H9 (cell line): ENCODE data around the gene KRTAP4-6. TPM values are rescaled to one million over a fixed set of nuclear protein-coding genes. Genes with fewer than 3 reads are reported as not detected.

Experiments used
- DNase-seq: peaks from one replicate; pipeline ENCODE4 v3.0.0-alpha.2; 2017
- H2AFZ ChIP-seq: one replicate; pipeline ENCODE4 v1.6.1; 2013; ENCODE audit warnings: mild to moderate bottlenecking, low read length, control low read depth, moderate library complexity
- H2AK5ac ChIP-seq: 2 replicates; pipeline ENCODE4 v1.6.1; 2013; ENCODE audit warnings: low read length, control low read depth, mixed read lengths; ENCODE audit not compliant: insufficient read length
- H2BK120ac ChIP-seq: one replicate; pipeline ENCODE4 v1.6.1; 2013; ENCODE audit warnings: low read depth, mild to moderate bottlenecking, low read length, control low read depth, inconsistent platforms; ENCODE audit not compliant: poor library complexity, severe bottlenecking
- H2BK12ac ChIP-seq: 2 replicates; pipeline ENCODE4 v1.6.1; 2013; ENCODE audit warnings: low read length, control low read depth, mixed read lengths, low read depth; ENCODE audit not compliant: insufficient read length
- H2BK15ac ChIP-seq: 2 replicates; pipeline ENCODE4 v1.6.1; 2013; ENCODE audit warnings: low read depth, low read length, control low read depth
- H2BK20ac ChIP-seq: one replicate; pipeline ENCODE4 v1.6.1; 2013; ENCODE audit warnings: low read depth, mild to moderate bottlenecking, low read length, control low read depth, inconsistent platforms; ENCODE audit not compliant: poor library complexity, severe bottlenecking
- H2BK5ac ChIP-seq: 2 replicates; pipeline ENCODE4 v1.6.1; 2013; ENCODE audit warnings: low read length, control low read depth, mixed read lengths; ENCODE audit not compliant: insufficient read length
- H3K14ac ChIP-seq: 2 replicates; pipeline ENCODE4 v1.6.1; 2013; ENCODE audit warnings: low read length, control low read depth; ENCODE audit not compliant: insufficient read depth
- H3K18ac ChIP-seq: 2 replicates; pipeline ENCODE4 v1.6.1; 2013; ENCODE audit warnings: low read depth, mild to moderate bottlenecking, mixed read lengths, low read length, control low read depth; ENCODE audit not compliant: insufficient read length
- H3K23ac ChIP-seq: 2 replicates; pipeline ENCODE4 v1.6.1; 2013; ENCODE audit warnings: low read length, control low read depth, mixed read lengths, low read depth; ENCODE audit not compliant: insufficient read length
- H3K23me2 ChIP-seq: 2 replicates; pipeline ENCODE4 v1.6.1; 2013; ENCODE audit warnings: low read depth, mild to moderate bottlenecking, mixed read lengths, low read length, control low read depth; ENCODE audit not compliant: insufficient read length, poor library complexity, severe bottlenecking
- H3K27ac ChIP-seq: 2 replicates; pipeline ENCODE4 v1.5.1; 2013; ENCODE audit warnings: low read length, control low read depth, mixed read lengths, low read depth; ENCODE audit not compliant: insufficient read length
- H3K27me3 ChIP-seq: 2 replicates; pipeline ENCODE4 v1.6.1; 2013; ENCODE audit warnings: low read length, control low read depth, inconsistent platforms; ENCODE audit not compliant: insufficient read depth
- H3K4ac ChIP-seq: 2 replicates; pipeline ENCODE4 v1.6.1; 2013; ENCODE audit warnings: low read depth, mild to moderate bottlenecking, control low read depth, inconsistent platforms, low read length, moderate library complexity
- H3K4me1 ChIP-seq: 2 replicates; pipeline ENCODE4 v1.6.1; 2013; ENCODE audit warnings: low read length, control low read depth, inconsistent platforms; ENCODE audit not compliant: insufficient read depth
- H3K4me2 ChIP-seq: 2 replicates; pipeline ENCODE4 v1.6.1; 2013; ENCODE audit warnings: low read length, control low read depth, mixed read lengths; ENCODE audit not compliant: insufficient read length, insufficient read depth
- H3K56ac ChIP-seq: 2 replicates; pipeline ENCODE4 v1.6.1; 2013; ENCODE audit warnings: low read depth, mild to moderate bottlenecking, mixed read lengths, low read length, control low read depth; ENCODE audit not compliant: insufficient read length
- H3K79me1 ChIP-seq: 2 replicates; pipeline ENCODE4 v1.6.1; 2013; ENCODE audit warnings: low read depth, mild to moderate bottlenecking, moderate library complexity, low read length, control low read depth, inconsistent platforms; ENCODE audit not compliant: insufficient read depth, poor library complexity, severe bottlenecking
- H3K79me2 ChIP-seq: 2 replicates; pipeline ENCODE4 v1.6.1; 2013; ENCODE audit warnings: low read length, control low read depth, inconsistent platforms; ENCODE audit not compliant: insufficient read depth
- H3K9ac ChIP-seq: 2 replicates; pipeline ENCODE4 v1.6.1; 2013; ENCODE audit warnings: low read length, control low read depth, mixed read lengths; ENCODE audit not compliant: insufficient read length; ENCODE audit errors: extremely low read depth
- H3K9me3 ChIP-seq: one replicate; pipeline ENCODE4 v1.6.1; 2013; ENCODE audit warnings: low read depth, low read length, inconsistent platforms; ENCODE audit not compliant: control insufficient read depth
- H3T11ph ChIP-seq: one replicate; pipeline ENCODE4 v1.6.1; 2013; ENCODE audit warnings: mild to moderate bottlenecking, low read length, control low read depth, inconsistent platforms
- H4K20me1 ChIP-seq: one replicate; pipeline ENCODE4 v1.6.1; 2013; ENCODE audit not compliant: control insufficient read depth, insufficient read length, insufficient read depth
- H4K5ac ChIP-seq: 2 replicates; pipeline ENCODE4 v1.6.1; 2013; ENCODE audit warnings: low read depth, mild to moderate bottlenecking, mixed read lengths, low read length, control low read depth; ENCODE audit not compliant: insufficient read length
- H4K8ac ChIP-seq: replicated peaks from 2 replicates; pipeline ENCODE4 v1.6.1; 2013; ENCODE audit warnings: low read length, control low read depth, mixed read lengths, low read depth; ENCODE audit not compliant: insufficient read length
- H4K91ac ChIP-seq: 2 replicates; pipeline ENCODE4 v1.6.1; 2013; ENCODE audit warnings: low read depth, mild to moderate bottlenecking, moderate library complexity, mixed read lengths, low read length, control low read depth; ENCODE audit not compliant: insufficient read length
- H3K27ac Mint-ChIP-seq, 3 experiments: 2 replicates in 2 of 3; 3 replicates in 1 of 3; pipeline ENCODE4 v1.8.0; 2020 to 2021; ENCODE audit warnings: mixed read lengths in 3 of 3, mild to moderate bottlenecking in 1 of 3, moderate library complexity in 1 of 3
- H3K27me3 Mint-ChIP-seq: 2 replicates; pipeline ENCODE4 v1.8.0; 2021; ENCODE audit warnings: low read depth, mild to moderate bottlenecking, moderate library complexity, mixed read lengths
- H3K36me3 Mint-ChIP-seq, 3 experiments: 2 replicates in 2 of 3; 3 replicates in 1 of 3; pipeline ENCODE4 v1.8.0; 2020 to 2021; ENCODE audit warnings: low read depth in 3 of 3, mixed read lengths in 3 of 3; ENCODE audit not compliant: insufficient read depth in 1 of 3
- H3K4me1 Mint-ChIP-seq, 2 experiments: 2 replicates each; pipeline ENCODE4 v1.8.0; 2020; ENCODE audit warnings: mixed read lengths in 2 of 2
- H3K4me3 Mint-ChIP-seq, 2 experiments: 2 replicates in 1 of 2; 3 replicates in 1 of 2; pipeline ENCODE4 v1.8.0; 2020 to 2021; ENCODE audit warnings: mild to moderate bottlenecking in 2 of 2, mixed read lengths in 2 of 2, moderate library complexity in 1 of 2
- H3K9me3 Mint-ChIP-seq, 2 experiments: 2 replicates in 1 of 2; 3 replicates in 1 of 2; pipeline ENCODE4 v1.8.0; 2020; ENCODE audit warnings: mild to moderate bottlenecking in 2 of 2, mixed read lengths in 2 of 2, moderate library complexity in 1 of 2
- CTCF ChIP-seq: fragments of 200-600 bp; sonication (generic); conservative IDR thresholded peaks from 3 replicates; pipeline ENCODE4 v1.8.0; 2021; ENCODE audit warnings: antibody characterized with exemption, mild to moderate bottlenecking
- WGBS: extraction: QIAGEN DNeasy Blood & Tissue Kit; methylation state at CpG from one replicate; pipeline ENCODE4 v1.1.7; 2013; ENCODE audit warnings: missing lambda C conversion rate, low lambda C conversion rate, mixed read lengths; ENCODE audit not compliant: insufficient read length; ENCODE audit errors: extremely low coverage; 5-methylcytosine and 5-hydroxymethylcytosine counted together
- total RNA-seq: library from RNA; stranded (reverse); gene quantifications from 2 replicates; pipeline ENCODE4 v1.2.1, GENCODE V29; 2021

The KRTAP4-6 gene
- total RNA-seq, 1 experiment from 2014 or later, result not detected

- Mint-ChIP-seq H3K27ac (no peak within 1 kb of the TSS; a peak in 1 of 7 replicates), H3K27me3 (no peaks in the 10 kb centered on the region; the same call in 1 of the 2 replicates), H3K9me3 (no peaks in the 10 kb centered on the region; a peak in 2 of 5 replicates), H3K4me1 (0 out of 4 replicates have a peak, but pooled peaks cover 0 to 3% of the 10 kb centered on the region in 2 experiments), H3K36me3 (no peaks in the 10 kb centered on the region), H3K4me3 (no peak within 1 kb of the TSS)
- no peak within 1 kb of the TSS for H4K8ac ChIP-seq
- H2BK15ac ChIP-seq, result no peak within 1 kb of the TSS
- no peak within 1 kb of the TSS for H3K14ac ChIP-seq
- H4K5ac ChIP-seq, result no peak within 1 kb of the TSS
- no peak within 1 kb of the TSS for H3K4ac ChIP-seq
- H3K4me1 ChIP-seq, result no peaks in the 10 kb centered on the region
- H3K18ac ChIP-seq, result no peak within 1 kb of the TSS
- H3K4me2 ChIP-seq, result no peak within 1 kb of the TSS
- H3K9me3 ChIP-seq, result no peaks in the 10 kb centered on the region
- H4K20me1 ChIP-seq, result no peaks in the 10 kb centered on the region
- no peaks in the 10 kb centered on the region for H3K79me2 ChIP-seq
- no peak within 1 kb of the TSS for H3T11ph ChIP-seq
- no peak within 1 kb of the TSS for H4K91ac ChIP-seq
- H2BK120ac ChIP-seq, result no peak within 1 kb of the TSS
- no peak within 1 kb of the TSS for H2AK5ac ChIP-seq
- no peak within 1 kb of the TSS for H2AFZ ChIP-seq
- H2BK12ac ChIP-seq, result no peak within 1 kb of the TSS
- H3K56ac ChIP-seq, result no peak within 1 kb of the TSS
- H3K27me3 ChIP-seq, result no peaks in the 10 kb centered on the region
- H3K9ac ChIP-seq, result no peak within 1 kb of the TSS
- no peak within 1 kb of the TSS for H2BK5ac ChIP-seq
- no peaks in the 10 kb centered on the region for H3K79me1 ChIP-seq
- H3K27ac ChIP-seq, result no peak within 1 kb of the TSS
- H3K23ac ChIP-seq, result no peak within 1 kb of the TSS
- DNase-seq, result no peak
- no peak for TF ChIP-seq CTCF
- WGBS, result no CpG with 5 or more reads among the region's 7 CpGs
- no peak within 1 kb of the TSS for H2BK20ac ChIP-seq
- no peaks in the 10 kb centered on the region for H3K23me2 ChIP-seq
Measured at GRCh38 chr17:41177727-41178271, 37.5 kb upstream of the KRTAP4-6 start, which contains the start of gene KRTAP4-2. TSS of gene KRTAP4-2 (minus strand) at chr17:41178221. CDS start at chr17:41178164, 57 bp downstream.
